CD4-positive, alpha-beta T cell treated with Interleukin-6 for 4 hours (primary cell): Measurements from ENCODE around the gene CHRNA7.
"Not testable (repeated sequence)": the region's sequence is repeated elsewhere in the genome, so short reads cannot be mapped to it uniquely, and the experiment has no call there.

Experiments
- DNase-seq: peaks from one replicate; pipeline ENCODE4 v3.0.0-alpha.2; 2020; ENCODE audit warnings: mixed read lengths

CHRNA7 gene

DNA sequence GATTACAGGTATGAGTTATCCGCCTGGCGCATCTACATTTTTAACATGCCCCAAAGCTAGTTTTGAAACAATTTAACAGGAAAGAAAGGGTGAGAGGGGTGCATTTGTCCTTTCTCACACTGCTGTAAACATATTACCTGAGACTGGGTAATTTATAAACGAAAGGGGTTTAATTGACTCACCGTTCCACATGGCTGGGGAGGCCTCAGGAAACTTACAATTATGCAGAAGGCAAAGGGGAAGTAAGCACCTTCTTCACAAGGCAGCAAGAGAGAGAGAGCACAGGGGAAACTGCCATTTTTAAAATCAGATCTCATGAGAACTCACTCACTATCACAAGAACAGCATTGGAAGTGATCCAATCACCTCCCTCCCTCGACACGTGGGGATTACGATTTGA is 165.9 kb downstream of the CHRNA7 start:
- not testable (repeated sequence) for DNase-seq

DNA sequence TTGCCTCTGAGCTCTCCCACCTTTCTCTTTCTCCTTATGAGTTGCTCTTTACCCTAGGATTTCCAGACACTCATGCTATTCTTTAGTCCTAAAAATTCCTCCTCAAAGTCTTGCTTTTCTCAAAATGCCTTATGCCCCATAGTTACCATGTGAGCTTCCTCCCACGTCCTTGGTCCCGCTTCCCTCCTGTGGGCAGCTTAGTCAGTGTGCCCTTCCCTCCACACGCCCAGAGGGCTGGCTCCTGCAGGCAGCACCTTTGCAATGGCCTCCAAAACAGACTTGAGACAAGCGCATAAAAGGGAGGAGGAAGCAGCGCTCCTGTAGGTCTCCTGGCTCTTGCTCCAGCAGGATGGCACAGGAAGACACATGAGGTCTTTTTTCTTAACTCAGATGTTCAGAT is 168.6 kb downstream of the CHRNA7 start:
- not testable (repeated sequence) for DNase-seq

DNA sequence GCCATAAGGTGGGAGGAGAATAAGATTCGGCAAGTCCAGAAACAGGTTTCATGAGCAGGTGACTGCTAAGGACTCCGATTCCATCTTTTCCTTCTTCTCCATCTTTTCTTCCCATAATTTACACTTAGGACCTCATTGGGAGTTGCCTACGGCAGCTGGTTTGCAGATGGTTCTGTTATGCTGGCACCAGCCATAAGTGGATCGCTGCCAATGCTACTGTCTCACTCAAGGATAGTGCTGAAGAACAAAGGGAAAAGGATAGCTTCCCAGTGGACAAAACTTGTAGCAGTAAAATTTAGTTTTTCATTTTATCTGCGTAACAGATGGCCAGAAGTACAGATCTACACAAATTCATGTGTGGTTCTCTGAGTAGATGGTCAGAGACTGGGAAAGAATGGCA is 178.8 kb downstream of the CHRNA7 start:
- DNase-seq: not testable (repeated sequence)

DNA sequence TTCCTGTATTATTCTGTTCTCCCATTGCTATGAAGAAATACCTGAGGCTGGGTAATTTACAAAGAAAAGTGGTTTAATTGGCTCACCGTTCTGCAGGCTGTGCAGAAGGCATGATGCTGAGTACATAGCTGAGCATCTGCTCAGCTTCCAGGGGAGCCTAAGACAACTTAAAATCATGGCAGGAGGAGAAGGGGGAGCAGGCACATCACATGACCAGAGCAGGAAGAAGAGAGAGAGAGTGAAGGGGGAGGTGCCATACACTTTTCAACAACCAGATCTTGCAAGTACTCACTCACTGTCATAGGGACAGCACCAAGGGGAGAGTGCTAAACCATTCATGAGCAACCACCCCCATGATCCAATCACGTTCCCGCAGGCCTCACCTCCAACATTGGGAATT is 188.4 kb downstream of the CHRNA7 start:
- DNase-seq: no peak
